CD4-positive, alpha-beta T cell (primary cell): ENCODE results near the gene COL5A1. TPM values are rescaled to one million over a fixed set of nuclear protein-coding genes. Genes with fewer than 3 reads are reported as not detected.

Experiments
- ATAC-seq: fragments of 200-7000 bp; cut with Tn5 transposase; one replicate; pipeline ENCODE4 v1.10.0; 2022; ENCODE audit warnings: mild to moderate bottlenecking; ENCODE audit not compliant: poor library complexity
- CTCF ChIA-PET: fragments of 350-600 bp; sonication (Branson Sonifier 250); formaldehyde crosslinking; loops from one replicate; lab custom pipeline; 2021; ENCODE audit warnings: antibody characterized with exemption, inconsistent platforms; lab: Charles Lee
- POLR2A ChIA-PET: fragments of 350-600 bp; sonication (Branson Sonifier 250); formaldehyde crosslinking; loops from one replicate; lab custom pipeline; 2021; ENCODE audit warnings: antibody characterized with exemption, inconsistent platforms; lab: Charles Lee
- DNase-seq, 14 experiments: peaks; one replicate each; pipeline ENCODE4 v3.0.0-alpha.2; 2013 to 2020; ENCODE audit warnings: mixed read lengths in 2 of 14
- H3K27ac ChIP-seq, 2 donors: one replicate each; pipeline versions ENCODE4 v1.5.1 to v1.7.0; 2013; ENCODE audit warnings: low read length in 2 of 2, low read depth in 1 of 2, mild to moderate bottlenecking in 1 of 2
- H3K27me3 ChIP-seq, 2 experiments: 1 replicate in 1 of 2; 2 replicates in 1 of 2; pipeline versions ENCODE4 v1.6.1 to v1.7.0; 2013; ENCODE audit warnings: low read length in 2 of 2, control low read depth in 1 of 2, mild to moderate bottlenecking in 1 of 2, moderate library complexity in 1 of 2; ENCODE audit not compliant: insufficient read depth in 2 of 2, control insufficient read depth in 1 of 2
- H3K36me3 ChIP-seq: one replicate; pipeline ENCODE4 v1.6.1; 2013; ENCODE audit warnings: low read length, control low read depth; ENCODE audit not compliant: insufficient read depth
- H3K4me1 ChIP-seq: one replicate; pipeline ENCODE4 v1.6.1; 2013; ENCODE audit warnings: low read length, control low read depth; ENCODE audit not compliant: insufficient read depth
- H3K4me3 ChIP-seq: one replicate; pipeline ENCODE4 v1.5.1; 2013; ENCODE audit warnings: mild to moderate bottlenecking, low read length, moderate library complexity
- H3K9me3 ChIP-seq, 2 experiments: 1 replicate in 1 of 2; 2 replicates in 1 of 2; pipeline versions ENCODE4 v1.6.1 to v1.7.0; 2013; ENCODE audit warnings: low read length in 2 of 2, mild to moderate bottlenecking in 2 of 2, control low read depth in 1 of 2, moderate library complexity in 1 of 2; ENCODE audit not compliant: control insufficient read depth in 1 of 2, insufficient read depth in 1 of 2
- H3K27ac Mint-ChIP-seq: one replicate; pipeline ENCODE4 v1.8.0; 2020; ENCODE audit warnings: mixed read lengths
- H3K27me3 Mint-ChIP-seq: one replicate; pipeline ENCODE4 v1.8.0; 2021; ENCODE audit warnings: mixed read lengths
- H3K36me3 Mint-ChIP-seq: one replicate; pipeline ENCODE4 v1.8.0; 2021; ENCODE audit warnings: low read depth, mixed read lengths
- H3K4me1 Mint-ChIP-seq: one replicate; pipeline ENCODE4 v1.8.0; 2021; ENCODE audit warnings: low read depth, mixed read lengths
- H3K4me3 Mint-ChIP-seq: one replicate; pipeline ENCODE4 v1.8.0; 2020; ENCODE audit warnings: mild to moderate bottlenecking, mixed read lengths
- H3K9me3 Mint-ChIP-seq: one replicate; pipeline ENCODE4 v1.8.0; 2020; ENCODE audit warnings: mixed read lengths
- intact Hi-C, 2 experiments: fragments of 100-400 bp; cut with DNase I in 1 of 2; cut with micrococcal nuclease in 1 of 2; formaldehyde crosslinking; loops; one replicate each; pipeline versions ENCODE4 v1.15.1 to v1.9.0; 2023 to 2025; cut with DNase I, micrococcal nuclease
- total RNA-seq, 174 experiments: library from RNA in 2 of 174; stranded (reverse) in 2 of 174; gene quantifications; one replicate each; pipeline ENCODE4 v1.2.3 and lab custom pipeline; 2021 to 2026
- TF ChIP-seq, protein P1 (sequence below): fragments of 200-600 bp; IDR thresholded peaks from one replicate; pipeline ENCODE4 v1.8.0; 2022; ENCODE audit warnings: antibody characterized with exemption, mild to moderate bottlenecking

COL5A1 gene
- total RNA-seq, 2 experiments from 2014 or later = 0.41 to 0.50 TPM

DNA sequence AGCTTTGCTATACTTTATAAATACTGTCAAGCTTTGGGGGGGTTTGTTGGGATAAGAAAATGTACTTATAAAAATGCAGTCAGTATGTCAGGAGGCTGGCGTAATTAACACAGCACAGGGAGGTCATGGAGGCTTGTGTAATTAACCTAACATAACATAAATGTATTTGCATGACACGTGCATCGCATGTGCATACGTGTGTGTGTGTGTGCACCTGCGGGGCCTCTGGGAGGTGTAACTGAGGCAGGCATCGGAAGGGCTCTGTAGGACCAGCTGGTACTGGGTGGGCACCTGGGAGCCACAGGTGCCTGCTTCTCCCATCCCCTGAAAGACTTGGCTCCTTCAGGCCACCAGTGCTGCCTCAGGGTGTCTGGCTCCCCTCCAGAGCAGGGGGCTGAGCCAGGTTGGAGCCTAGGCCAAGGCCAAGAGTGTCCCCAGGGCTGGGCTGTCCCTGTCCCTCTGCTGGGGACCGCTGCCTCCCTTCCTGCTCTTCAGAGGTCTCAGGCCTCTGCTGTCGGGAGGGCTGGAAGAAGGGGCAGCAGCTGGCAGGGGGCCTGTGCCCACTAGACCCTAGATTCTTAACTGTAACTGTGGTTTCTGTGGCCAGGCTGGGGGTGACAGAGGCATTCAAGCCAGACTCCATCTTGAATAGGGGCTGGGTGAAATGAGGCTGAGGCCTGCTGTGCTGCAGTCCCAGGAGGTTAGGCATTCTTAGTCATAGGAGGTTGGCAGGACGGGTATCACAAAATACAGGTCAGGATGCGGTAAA is 248.0 kb downstream of the COL5A1 start:
- peaks cover 0 to 3% of the 10 kb centered on the region in 2 experiments for H3K9me3 ChIP-seq
- H3K9me3 Mint-ChIP-seq = no peaks in the 10 kb centered on the region
- DNase-seq = peak in 1 of 14 experiments; percentile 12
- TF ChIP-seq, protein P1, sequence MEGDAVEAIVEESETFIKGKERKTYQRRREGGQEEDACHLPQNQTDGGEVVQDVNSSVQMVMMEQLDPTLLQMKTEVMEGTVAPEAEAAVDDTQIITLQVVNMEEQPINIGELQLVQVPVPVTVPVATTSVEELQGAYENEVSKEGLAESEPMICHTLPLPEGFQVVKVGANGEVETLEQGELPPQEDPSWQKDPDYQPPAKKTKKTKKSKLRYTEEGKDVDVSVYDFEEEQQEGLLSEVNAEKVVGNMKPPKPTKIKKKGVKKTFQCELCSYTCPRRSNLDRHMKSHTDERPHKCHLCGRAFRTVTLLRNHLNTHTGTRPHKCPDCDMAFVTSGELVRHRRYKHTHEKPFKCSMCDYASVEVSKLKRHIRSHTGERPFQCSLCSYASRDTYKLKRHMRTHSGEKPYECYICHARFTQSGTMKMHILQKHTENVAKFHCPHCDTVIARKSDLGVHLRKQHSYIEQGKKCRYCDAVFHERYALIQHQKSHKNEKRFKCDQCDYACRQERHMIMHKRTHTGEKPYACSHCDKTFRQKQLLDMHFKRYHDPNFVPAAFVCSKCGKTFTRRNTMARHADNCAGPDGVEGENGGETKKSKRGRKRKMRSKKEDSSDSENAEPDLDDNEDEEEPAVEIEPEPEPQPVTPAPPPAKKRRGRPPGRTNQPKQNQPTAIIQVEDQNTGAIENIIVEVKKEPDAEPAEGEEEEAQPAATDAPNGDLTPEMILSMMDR = no peak
- peaks cover 16% of the 10 kb centered on the region for H3K27me3 Mint-ChIP-seq
- no peaks in the 10 kb centered on the region for H3K4me1 ChIP-seq
- H3K27me3 ChIP-seq = peaks cover 0 to 3% of the 10 kb centered on the region in 2 experiments
- H3K36me3 ChIP-seq = no peaks in the 10 kb centered on the region
- no peak for ATAC-seq
- no peaks in the 10 kb centered on the region for H3K36me3 Mint-ChIP-seq
- H3K4me3 Mint-ChIP-seq = no peak overlapping the region
- no peaks in the 10 kb centered on the region for H3K4me1 Mint-ChIP-seq
- ChIA-PET CTCF (no interaction called here), POLR2A (no interaction called here)
- intact Hi-C loops = no loop called here
- no peak overlapping the region for H3K4me3 ChIP-seq
- no peak overlapping the region for H3K27ac Mint-ChIP-seq
- no peak overlapping the region for H3K27ac ChIP-seq

DNA sequence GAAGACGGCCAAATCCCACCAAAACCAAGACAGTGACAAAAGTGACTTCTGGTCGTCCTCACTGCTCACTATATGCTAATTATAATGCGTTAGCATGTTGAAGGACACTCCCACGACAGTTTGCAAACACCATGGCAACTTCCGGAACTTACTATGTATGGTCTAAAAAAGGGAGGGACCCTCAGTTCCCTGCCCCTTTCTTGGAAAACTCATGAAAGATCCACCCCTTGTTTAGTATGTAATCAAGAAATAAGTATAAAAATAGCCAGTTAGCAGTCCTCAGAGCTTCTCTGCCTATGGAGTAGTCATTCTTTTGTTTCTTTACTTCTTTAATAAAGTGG is 248.5 kb downstream of the COL5A1 start:
- Mint-ChIP-seq H3K27me3 (peaks cover 16% of the 10 kb centered on the region), H3K36me3 (no peaks in the 10 kb centered on the region), H3K27ac (no peak overlapping the region), H3K4me1 (no peaks in the 10 kb centered on the region), H3K9me3 (no peaks in the 10 kb centered on the region), H3K4me3 (no peak overlapping the region)
- no peaks in the 10 kb centered on the region for H3K4me1 ChIP-seq
- DNase-seq = no peak
- peaks cover 0 to 3% of the 10 kb centered on the region in 2 experiments for H3K9me3 ChIP-seq
- no peak for ATAC-seq
- H3K27me3 ChIP-seq = peaks cover 3% of the 10 kb centered on the region in 2 experiments
- H3K4me3 ChIP-seq = no peak overlapping the region
- POLR2A ChIA-PET = no interaction called here
- TF ChIP-seq, protein P1 = no peak
- no peak overlapping the region for H3K27ac ChIP-seq
- CTCF ChIA-PET = no interaction called here
- intact Hi-C loops = no loop called here
- no peaks in the 10 kb centered on the region for H3K36me3 ChIP-seq

DNA sequence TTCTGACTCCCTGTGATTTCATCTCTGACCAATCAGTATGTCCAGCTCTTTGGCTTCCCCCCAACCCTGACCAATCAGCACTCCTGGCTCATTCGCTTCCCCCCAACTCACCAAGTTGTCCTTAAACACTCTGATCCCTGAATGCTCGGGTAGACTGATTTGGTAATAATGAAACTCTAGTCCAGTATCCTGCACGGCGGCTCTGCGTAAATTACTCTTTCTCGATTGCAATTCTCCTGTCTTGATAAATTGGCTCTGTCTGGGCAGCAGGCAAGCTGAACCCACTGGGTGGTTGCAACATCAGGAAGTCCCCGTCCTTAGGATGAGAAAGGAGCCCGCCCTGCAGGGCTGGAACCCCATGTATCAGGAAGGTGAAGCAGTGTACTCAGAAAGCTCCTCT is 249.4 kb downstream of the COL5A1 start:
- Mint-ChIP-seq H3K9me3 (no peaks in the 10 kb centered on the region), H3K27me3 (peaks cover 16% of the 10 kb centered on the region), H3K27ac (no peak overlapping the region), H3K4me1 (no peaks in the 10 kb centered on the region), H3K36me3 (no peaks in the 10 kb centered on the region), H3K4me3 (no peak overlapping the region)
- DNase-seq = peak in 2 of 14 experiments; percentile 16 to 26
- no peaks in the 10 kb centered on the region for H3K4me1 ChIP-seq
- H3K36me3 ChIP-seq = no peaks in the 10 kb centered on the region
- no peak overlapping the region for H3K4me3 ChIP-seq
- no peak overlapping the region for H3K27ac ChIP-seq
- ChIA-PET POLR2A (no interaction called here), CTCF (no interaction called here)
- H3K9me3 ChIP-seq = peaks cover 0 to 3% of the 10 kb centered on the region in 2 experiments
- ATAC-seq = no peak
- TF ChIP-seq, protein P1 = no peak
- intact Hi-C loops = no loop called here
- peaks cover 3 to 4% of the 10 kb centered on the region in 2 experiments for H3K27me3 ChIP-seq
